Measurements from ENCODE around the gene AFF4.
"Not testable (repeated sequence)": the region's sequence is repeated elsewhere in the genome, so short reads cannot be mapped to it uniquely, and the experiment has no call there.

AFF4 gene

DNA sequence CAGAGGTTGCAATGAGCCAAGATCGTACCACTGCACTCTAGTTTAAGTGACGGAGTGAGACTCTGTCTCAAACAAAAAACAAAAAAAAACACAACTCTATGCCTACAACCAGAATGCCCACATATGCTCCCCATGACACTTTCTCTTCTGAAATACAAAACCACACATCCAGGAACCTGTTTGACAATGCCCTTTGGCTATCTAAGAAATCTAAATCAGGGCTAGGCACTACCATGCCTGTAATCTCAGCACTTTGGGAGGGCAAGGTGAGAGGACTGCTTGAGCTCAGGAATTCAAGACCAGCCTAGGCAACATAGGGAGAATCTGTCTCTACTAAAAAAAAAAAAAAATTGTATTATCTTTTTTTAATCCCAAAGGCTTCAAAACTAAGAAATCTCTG, 10.6 kb downstream of the AFF4 start:
- DNase-seq = no peak

DNA sequence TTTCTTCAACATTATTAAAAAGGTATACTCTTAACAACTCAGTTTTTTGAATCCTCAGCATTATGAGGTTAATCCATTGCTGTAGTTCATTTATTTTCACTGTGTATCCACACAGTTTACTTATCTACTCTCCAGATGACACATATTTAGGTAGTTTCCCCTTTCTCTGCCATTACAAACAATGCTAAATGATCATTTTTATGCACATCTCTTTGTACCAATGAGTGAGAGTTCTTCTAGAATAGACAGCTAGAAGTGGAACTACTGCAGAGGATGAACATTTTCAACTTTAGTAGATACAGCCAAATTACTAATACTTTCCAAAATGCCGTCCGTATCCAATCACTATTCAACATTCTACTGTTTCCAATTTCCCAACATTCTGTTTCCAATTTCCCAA, 11.5 kb downstream of the AFF4 start:
- DNase-seq = no peak

DNA sequence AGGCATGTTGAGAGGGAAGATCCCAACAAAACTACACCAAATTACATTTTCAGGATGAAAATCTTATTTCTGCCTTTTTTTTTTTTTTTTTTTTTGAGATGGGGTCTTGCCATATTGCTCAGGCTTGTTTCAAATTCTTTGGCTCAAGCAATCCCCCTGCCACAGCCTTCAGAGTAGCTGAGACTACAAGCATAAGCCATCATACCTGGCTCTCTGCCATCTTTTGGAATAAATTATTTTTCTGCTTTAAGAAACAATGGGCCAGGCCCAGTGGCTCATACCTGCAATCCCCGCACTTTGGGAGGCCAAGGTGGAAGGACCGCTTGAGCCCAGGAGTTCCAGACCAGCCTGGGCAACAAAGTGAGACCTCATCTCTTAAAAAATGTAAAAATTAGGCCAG, 14.3 kb downstream of the AFF4 start:
- no peak for DNase-seq

DNA sequence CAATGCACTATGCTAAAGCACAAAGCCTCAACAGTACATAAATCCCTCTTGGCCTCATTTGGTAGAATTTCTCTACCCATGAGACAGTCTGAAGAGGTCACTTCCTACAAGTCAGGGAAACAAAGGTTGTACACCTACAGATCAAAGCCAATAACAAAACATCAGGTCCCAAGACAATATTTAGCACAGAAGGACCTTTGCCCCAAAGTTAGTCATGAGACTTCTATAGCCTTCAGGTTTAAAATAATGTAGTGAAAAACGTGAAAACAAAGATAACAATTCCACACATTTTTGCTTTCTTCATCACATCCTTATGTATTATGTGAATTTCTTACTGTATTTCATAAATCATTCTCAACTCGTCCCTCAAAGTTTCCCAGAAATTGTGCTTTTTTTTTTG, 15.8 kb downstream of the AFF4 start:
- no peak for DNase-seq

DNA sequence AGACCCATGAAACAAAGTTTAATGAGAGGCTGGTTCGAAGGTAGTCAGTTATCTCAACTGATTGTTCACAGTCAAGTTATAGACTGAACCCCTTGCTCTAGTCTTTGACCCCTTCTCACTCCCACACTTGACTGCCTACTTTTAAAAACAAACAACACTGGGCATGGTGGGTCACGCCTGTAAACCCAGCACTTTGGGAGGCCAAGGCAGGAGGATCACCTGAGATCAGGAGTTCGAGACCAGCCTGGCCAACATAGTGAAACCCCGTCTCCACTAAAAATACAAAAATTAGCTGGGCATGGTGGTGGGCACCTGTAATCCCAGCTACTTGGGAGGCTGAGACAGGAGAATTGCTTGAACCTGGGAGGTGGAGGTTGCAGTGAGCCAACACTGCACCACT, 18.1 kb downstream of the AFF4 start:
- not testable (repeated sequence) for DNase-seq

DNA sequence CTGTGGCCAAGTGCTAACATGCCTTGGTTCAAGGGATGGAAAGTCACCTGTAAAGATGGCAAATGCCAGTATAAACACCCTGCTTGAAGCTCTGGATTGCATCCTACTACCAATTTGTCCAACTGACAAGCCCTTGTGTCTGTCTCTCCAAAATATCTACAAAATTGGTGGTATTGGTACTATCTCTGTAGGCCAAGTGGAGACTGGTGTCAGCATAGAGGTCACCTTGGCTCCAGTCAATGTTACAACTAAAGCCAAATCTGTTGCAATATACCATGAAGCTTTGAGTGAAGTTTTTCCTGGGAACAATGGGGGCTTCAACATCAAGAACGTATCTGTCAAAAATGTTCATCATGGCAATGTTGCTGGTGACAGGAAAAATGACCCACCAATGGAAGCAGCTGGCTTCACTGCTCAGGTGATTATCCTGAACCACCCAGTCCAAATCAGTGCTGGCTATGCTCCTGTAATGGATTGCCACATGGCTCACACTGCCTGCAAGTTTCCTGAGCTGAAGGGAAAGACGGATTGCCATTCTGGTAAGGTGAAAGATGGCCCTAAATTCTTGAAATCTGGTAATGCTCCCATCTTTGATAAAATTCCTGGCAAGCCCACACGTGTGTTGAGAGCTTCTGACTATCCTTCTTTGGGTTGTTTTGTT, 19.9 kb downstream of the AFF4 start:
- DNase-seq = no peak

DNA sequence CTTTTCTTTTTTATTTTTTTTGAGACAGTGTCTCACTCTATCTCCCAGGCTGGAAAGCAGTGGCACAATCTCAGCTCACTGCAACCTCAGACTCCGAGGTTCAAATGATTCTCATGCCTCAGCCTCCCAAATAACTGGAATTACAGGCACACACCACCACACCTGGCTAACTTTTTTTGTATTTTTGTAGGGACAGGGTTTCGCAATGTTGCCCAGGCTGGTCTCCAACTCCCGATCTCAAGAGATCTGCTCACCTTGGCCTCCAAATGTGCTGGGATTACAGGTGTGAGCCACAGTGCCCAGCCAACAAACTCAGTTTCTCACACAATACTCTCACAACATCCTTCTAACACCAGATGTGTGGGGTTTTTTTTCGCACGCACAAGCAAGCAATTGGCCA, 22.1 kb downstream of the AFF4 start:
- DNase-seq = no peak

DNA sequence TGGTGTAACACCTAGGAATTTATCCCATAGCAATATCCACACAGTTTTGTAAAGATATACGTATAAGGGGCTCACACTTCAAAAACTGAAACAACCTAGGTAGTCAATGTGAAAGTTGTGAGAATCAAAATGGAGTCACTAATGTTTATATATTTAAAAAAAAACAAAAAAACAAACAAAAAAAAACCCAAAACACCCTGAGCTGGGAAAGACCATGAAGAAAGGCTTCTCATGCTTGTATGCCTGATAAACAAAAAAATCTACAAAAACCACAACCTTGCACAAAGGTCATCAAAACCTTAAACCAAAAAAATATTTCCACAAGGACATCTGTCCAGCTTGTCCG, 35.4 kb downstream of the AFF4 start:
- no peak for DNase-seq

DNA sequence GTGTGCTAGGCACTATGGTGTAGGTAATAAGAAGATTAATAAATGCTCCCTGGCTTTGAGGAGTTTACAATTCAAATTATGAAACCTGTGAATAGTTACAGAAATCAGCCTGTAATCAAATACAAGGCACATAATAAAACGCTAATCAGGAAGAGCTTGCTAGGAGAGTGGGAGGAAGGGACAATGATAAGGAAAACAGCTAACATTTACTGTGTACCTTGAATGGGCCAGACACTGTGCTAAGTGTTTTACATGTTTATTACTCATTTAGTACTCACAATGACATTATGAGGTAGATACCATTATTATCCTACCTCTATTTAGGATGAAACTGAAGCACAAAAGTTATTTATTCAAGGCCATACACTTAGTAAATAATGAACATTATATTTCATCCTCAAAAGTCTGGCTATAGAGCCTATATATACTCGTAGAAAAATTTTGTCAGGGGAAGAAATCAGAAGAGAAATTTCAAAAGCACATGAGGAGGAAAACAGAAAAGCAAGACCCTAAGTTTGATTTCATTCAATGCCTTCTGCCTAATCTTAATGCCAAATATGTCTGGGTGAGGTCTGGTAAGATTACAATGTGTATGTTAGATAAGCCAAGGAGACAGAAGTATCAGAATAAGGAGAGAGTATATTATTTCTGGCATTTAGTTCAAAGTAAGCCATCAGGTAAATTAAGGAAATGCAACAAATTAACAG, 35.9 kb downstream of the AFF4 start:
- no peak for DNase-seq

DNA sequence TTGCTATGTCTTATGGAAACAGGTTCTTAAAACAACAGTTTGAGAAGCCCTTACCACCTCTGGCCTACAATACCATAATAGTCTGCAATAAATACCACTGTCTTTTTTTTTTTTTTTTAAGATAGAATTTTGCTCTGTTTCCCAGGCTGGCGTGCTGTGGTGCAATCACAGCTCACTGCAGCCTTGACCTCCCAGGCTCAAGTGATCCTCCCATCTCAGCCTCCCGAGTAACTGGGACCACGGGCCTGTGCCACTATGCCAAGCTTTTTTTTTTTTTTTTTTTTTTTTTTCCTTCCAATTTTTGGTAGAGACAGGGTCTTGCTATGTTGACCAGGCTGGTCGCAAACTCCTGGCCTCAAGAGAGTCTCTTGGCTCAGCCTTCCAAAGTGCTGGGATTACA, 37.0 kb downstream of the AFF4 start:
- DNase-seq = no peak

DNA sequence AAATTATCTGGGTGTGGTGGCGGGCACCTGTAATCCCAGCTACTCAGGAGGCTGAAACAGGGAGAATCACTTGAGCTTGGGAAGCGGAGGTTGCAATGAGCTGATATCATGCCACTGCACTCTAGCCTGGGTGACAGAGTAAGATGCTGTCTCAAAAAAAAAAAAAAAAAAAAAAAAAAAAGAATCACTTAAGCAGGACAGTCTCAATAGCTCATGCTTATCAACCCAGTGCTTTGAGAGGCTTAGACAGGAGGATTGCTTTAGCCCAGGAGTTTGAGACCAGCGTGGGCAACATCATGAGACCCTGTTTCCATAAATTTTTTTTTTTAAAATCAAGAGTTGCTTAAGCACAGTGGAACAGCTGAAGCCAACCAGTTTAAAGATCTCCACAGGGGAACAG, 47.3 kb downstream of the AFF4 start:
- no peak for DNase-seq

DNA sequence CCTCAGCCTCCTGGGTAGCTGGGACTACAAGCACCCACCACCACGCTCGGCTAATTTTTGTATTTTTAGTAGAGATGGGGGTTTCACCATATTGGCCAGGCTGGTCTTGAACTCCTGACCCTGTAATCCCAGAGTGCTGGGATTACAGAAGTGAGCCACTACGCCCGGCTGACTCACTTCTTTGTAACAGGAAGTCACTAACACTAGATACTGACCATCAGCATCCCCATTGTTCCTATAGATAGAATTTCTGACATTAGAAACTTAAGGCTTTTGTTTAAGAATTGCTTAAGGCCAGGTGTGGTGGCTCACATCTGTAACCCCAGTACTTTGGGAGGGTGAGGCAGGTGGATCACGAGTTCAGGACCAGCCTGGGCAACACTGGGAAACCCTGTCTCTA, 47.8 kb downstream of the AFF4 start:
- DNase-seq = no peak

DNA sequence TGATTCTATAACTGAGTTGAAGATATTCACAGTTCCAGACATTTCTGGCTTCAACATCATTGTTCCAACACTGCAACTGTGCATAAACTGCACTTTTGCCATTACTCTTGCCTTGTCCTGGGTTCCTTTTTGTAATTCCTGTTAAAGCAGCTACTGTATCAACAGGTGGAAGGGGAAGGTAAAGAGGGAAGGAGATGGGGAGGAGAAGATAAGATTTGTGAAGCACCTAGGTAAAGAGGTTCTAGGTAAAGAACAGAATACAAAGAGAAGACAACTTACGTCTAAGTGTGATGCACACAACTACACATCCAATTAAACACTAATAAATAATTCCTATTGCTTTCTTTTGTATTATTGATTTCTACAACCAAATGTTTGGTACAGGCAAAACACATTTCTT, 53.7 kb downstream of the AFF4 start:
- DNase-seq = no peak

DNA sequence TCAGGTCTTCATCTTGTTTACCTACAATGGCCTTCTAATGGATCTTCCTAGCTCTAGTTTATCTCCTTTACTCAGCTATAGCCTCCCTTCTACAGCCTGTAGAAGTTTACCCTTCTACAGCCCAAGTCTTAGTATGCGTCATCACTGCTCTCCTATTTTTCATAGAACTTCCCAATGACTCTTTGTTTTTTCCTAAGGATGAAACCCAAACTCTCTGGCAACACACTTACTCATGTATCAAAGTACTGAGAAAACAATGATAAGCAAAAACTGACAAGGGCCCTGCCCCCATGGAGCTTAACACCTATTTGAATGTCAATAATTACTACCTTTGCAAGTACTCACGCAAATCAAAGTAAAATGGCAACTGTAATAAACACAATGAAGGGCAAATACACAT, 56.3 kb downstream of the AFF4 start:
- no peak for DNase-seq

DNA sequence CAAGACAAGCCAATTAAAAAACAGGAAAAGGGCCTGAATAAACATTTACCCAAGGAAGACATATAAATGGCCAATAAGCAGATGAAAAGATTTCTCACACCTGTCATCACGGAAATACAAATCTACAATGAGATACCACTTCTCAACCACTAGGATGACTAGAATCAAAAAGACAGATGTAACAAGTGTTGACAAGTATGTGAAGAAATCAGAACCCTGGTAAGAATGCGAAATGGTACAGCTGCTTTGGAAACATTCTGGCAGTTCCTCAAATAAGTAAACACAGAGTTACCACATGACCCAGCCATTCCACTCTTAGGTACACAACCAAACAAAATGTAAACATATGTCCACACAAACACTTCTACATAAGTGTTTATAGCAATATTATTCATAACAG, 57.5 kb downstream of the AFF4 start:
- no peak for DNase-seq

DNA sequence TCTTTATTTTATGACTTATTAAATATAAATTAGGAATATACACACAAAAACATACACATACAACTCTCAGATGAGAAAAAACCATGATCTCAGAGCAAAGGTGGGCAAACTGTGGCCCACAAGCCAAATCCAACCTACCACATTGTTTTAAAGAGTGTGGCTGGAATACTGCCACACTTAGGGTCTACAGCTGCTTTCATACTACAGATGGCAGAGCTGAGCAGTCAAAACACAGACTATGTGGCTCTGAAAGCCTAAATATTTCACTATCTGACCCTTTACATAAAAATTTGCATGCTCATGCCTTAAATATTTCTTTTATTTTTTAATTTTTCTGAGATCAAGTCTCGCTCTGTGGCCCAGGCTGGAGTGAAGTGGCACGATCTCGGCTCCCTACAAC, 61.7 kb downstream of the AFF4 start:
- DNase-seq = no peak

DNA sequence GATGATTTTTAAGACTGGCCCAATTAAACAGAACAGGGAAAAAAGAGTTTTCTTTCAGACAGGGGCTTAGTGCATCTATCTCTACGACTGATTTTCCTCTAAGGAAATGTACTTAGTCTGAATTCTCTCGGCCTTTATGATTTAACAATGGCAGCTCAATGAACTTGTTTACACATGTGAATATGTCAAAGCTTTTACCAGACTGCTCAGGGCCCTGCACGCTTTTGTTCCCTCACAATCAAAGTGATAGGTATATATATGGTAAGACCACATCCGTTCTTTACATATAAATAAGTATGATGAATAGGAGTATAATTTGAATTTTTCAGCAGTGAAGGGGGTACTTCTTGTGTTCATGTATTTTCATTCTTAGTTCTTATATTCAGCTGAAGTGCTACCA, 62.4 kb downstream of the AFF4 start:
- no peak for DNase-seq

DNA sequence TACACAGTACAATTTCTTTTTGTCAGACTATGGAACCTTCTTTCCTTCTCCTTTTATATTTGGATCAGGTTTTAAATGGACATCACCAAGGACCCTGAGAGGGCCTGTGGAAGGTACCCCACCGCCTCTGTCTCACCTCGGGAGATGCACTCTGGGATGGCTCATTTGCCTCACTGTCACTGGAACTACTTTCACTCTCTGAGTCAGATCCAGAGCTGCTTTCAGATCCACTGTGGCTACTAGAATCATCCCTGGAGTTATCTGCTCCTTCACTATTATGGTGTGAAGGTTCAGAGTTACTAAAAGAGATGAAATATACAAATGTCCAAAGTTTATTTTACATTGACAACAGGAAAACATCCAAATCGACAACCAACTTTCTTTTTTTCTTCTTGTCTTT, 65.3 kb downstream of the AFF4 start:
- DNase-seq = no peak

DNA sequence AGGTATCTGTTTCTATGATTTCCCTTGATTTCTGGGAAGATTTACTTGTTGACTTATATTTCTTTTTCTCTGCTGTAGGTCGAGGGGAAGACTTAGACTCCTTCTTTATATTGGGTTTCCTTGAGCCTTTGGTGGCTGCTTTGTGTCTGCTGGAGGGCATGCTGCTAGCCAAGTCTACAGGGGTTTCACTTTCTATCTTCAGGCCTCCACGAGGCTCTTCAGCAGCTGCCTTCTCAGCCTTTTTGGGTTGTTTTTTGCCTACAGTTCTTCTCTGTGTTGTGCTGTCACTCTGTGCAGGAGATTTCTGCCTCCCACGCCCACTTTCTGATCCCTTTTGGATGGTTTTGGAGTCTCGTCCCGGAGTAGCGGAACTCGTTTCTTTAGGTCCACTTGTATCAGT, 66.7 kb downstream of the AFF4 start:
- no peak for DNase-seq

DNA sequence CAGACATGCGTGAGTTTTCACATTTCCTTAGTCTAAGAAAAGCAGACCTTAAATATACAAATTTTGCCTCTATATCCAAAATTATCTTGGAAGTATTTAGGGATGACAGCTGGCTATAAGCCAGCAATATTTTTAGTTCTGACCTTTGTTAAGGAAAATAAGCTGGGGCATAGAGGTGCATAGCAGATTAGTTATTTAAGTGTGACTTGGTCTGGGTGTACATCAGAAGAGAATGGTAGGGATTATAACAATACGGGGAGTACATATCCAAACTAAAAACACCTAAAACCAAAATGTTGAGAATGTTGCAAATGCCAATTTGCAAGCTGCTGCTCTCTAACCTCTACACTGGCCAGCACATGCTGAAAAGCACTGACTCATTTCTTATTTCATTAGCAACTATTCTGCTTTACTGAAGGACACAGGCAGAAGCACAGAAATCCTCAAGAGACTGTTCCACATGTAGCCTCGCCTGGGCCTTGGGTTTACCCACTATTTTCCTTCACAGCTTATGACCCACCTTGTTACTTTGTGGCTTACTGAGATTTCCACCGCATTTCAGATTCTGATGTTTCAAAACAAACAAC, 67.6 kb downstream of the AFF4 start:
- no peak for DNase-seq

DNA sequence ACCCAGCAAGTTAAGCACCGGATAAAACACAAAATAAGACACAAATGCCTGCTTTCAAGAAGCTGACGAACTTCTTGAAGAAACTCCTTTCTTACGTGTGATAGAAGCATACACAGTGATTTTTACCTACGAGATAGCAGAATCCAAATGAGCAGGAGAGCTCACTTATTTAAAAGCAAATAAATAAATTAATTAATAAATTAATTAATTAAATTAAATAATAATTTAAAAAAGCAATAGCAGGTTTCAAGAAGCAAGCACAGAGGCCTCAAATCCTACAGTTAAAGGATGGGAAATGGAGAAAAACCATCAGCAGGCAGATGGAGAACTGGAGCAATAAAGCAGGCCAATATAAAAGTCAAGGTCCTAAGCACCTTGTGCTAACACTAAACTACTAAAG, 72.6 kb downstream of the AFF4 start:
- no peak for DNase-seq

DNA sequence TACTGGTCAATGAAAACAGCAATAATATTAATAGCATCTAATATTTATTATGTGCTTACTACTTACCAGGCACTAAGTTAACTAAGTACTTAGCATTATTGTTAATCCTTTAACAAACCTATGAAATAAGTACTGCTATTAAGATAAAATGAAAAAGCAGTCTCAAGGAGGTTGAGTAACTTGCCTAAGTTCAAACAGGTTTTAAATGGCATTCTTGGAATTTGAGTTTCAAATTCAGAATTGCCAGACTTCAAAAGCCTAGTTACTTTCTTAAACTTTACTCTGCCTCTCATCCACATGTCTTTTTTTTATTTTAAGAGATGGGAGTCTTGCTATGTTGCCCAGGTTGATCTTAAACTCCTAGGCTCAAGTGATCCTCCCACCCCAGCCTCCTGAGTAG, 73.9 kb downstream of the AFF4 start:
- no peak for DNase-seq

DNA sequence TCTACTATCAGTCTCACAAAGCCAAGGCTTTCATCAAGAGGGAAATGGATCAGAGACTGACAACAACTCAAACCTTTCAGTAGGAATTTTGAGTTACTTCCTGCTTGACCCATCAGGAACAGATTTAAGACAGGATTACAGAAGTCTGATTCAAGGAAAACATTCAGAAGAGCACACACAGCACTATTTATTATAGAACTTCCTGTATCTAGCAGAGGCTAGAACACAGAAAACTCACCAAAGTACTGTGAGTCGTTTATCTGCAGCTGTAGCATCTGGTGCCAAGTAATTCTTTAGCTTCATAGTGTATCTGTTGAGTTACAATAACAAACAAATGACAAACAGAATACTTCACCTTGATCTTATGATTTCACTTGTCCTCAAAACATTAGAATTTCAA, 76.2 kb downstream of the AFF4 start:
- DNase-seq = no peak

DNA sequence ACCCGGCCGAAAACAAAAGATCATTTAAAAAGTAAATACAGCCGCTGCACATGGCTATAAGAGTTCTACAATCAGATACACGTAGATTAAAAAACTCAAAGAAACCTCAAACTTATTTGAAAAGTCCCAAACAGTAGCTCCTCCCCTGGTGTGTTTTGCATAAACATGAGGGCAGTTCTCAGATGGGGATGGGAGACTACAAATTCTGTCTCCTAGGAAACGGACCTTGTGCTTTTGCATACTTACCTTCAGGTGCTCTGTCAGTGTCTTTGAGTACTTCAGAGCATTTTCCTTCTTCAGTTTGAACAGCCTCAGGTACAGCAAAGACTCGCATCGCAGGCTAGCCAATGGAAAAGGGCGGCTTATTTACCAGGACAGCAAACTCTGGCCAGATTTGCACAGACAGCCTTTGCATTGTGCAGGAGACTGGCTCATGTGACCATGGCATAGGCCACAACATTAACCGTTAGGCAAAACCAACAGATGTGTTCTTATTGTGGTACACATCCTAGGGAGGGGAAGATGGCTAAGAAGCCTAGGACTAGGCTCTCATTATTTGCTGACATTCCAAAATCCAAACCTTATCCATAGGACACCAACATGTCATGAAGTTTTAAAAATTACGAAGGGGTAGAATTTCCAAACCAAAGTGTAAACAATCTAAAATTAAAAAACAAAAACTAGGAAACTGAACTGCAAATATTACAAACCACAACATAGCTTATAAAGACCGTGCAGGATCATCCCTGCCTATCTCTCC, 77.2 kb downstream of the AFF4 start:
- DNase-seq = no peak
